NCI-H1417 (cell line): ENCODE results near the gene CNTN6.

Experiments
- DNase-seq, 3 experiments: peaks; one replicate each; lab custom pipeline; 2025; lab: John Stamatoyannopoulos, UW

Gene CNTN6

GRCh38 chr3:1421577-1421976, 328.8 kb downstream of the CNTN6 start:
- DNase-seq = no peak

- no peak for DNase-seq
Measured at GRCh38 chr3:1423566-1424089, 330.8 kb downstream of the CNTN6 start.

- DNase-seq = no peak
Measured at GRCh38 chr3:1439395-1439794, 346.6 kb downstream of the CNTN6 start.

GRCh38 chr3:1442271-1442670, 349.4 kb downstream of the CNTN6 start:
- DNase-seq = no peak

- no peak for DNase-seq
Measured at GRCh38 chr3:1444195-1444594, 351.4 kb downstream of the CNTN6 start.

GRCh38 chr3:1446531-1446930, 353.7 kb downstream of the CNTN6 start:
- DNase-seq = no peak

GRCh38 chr3:1447452-1447851, 354.6 kb downstream of the CNTN6 start:
- no peak for DNase-seq

- no peak for DNase-seq
Measured at GRCh38 chr3:1448443-1448842, 355.6 kb downstream of the CNTN6 start.
